GM21515 (cell line): ENCODE measurements around the gene F7.

Source experiments
- ATAC-seq: cut with Tn5 transposase; IDR thresholded peaks from one replicate; pipeline ENCODE4 v1.9.1; 2021; ENCODE audit not compliant: unreplicated experiment

Gene F7

GRCh38 chr13:113166681-113167080, 61.1 kb downstream of the F7 start:
- no peak for ATAC-seq

GRCh38 chr13:113167155-113167554, 61.6 kb downstream of the F7 start:
- no peak for ATAC-seq

- no peak for ATAC-seq
These were observed 62.0 kb downstream of the F7 start for GRCh38 chr13:113167575-113167974.

- ATAC-seq, result no peak
These were observed 62.6 kb downstream of the F7 start for GRCh38 chr13:113168211-113168610.

- ATAC-seq, result no peak
These were observed 64.0 kb downstream of the F7 start for GRCh38 chr13:113169277-113170272.
